ENCODE measurements around the gene RPUSD3. TPM values are rescaled to one million over a fixed set of nuclear protein-coding genes. Genes with fewer than 3 reads are reported as not detected.
"Not testable (repeated sequence)": the region's sequence is repeated elsewhere in the genome, so short reads cannot be mapped to it uniquely, and the experiment has no call there.

Gene RPUSD3
- total RNA-seq, 4 donors from 2014 or later = 44.4 to 57.1 (median 50.7) TPM

DNA sequence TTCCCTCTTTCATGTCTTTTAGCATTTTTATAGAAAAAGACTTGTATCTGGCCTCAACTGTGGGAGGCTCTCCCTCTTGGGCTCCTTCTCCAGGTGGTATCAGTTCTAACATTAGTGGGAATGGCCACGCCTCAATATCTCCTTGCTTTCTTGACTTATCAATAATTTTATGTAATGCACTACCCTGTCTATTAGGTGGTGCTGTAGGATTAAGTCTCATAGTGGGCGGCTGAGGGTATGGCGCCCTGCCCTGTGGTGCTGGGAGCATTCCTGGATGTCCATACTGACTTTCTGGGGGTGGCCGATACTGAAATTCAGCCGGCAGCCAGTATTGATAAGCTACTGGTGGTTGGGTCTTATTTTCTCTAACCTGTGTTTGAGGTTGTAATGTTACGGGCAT lies 8.7 kb upstream of the RPUSD3 start:
- 96% methylated on average over 6 of the region's 6 CpGs for WGBS, 2 donors
- intact Hi-C loops (cut with DNase I; ENCODE audit: low total_unique reads) = loop anchor here (10.0 kb wide), 1 partner anchor 62 kb away; the partner anchor contains the start of gene IL17RC
- DNase-seq (ENCODE audit: low spot score in 2 of 2) = no peak
- no peak for TF ChIP-seq POLR2A (IDR thresholded peaks at IDR 0.05)
- TF ChIP-seq, protein P1, sequence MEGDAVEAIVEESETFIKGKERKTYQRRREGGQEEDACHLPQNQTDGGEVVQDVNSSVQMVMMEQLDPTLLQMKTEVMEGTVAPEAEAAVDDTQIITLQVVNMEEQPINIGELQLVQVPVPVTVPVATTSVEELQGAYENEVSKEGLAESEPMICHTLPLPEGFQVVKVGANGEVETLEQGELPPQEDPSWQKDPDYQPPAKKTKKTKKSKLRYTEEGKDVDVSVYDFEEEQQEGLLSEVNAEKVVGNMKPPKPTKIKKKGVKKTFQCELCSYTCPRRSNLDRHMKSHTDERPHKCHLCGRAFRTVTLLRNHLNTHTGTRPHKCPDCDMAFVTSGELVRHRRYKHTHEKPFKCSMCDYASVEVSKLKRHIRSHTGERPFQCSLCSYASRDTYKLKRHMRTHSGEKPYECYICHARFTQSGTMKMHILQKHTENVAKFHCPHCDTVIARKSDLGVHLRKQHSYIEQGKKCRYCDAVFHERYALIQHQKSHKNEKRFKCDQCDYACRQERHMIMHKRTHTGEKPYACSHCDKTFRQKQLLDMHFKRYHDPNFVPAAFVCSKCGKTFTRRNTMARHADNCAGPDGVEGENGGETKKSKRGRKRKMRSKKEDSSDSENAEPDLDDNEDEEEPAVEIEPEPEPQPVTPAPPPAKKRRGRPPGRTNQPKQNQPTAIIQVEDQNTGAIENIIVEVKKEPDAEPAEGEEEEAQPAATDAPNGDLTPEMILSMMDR (IDR thresholded peaks at IDR 0.05) = no peak
- H3K4me3 ChIP-seq (ENCODE audit: low read depth, poor library complexity, severe bottlenecking) = no peak overlapping the region

DNA sequence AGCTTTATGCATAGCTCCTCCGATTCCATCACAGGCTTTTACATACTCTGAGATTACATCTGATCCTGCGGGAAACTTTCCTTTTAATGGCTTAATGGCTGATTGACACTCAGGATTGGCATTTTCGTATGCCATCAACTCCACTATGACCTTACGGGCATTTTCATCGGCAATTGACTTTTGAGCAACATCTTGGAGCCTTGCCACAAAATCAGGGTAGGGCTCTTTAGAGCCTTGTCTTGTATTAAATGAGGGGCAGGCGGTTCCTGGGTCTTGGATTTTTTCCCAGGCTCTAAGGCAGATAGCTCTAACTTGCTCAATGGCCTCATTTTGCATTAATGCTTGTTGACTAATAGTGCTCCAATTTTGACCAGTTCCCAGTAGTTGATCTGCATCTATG lies 8.1 kb upstream of the RPUSD3 start:
- not testable (repeated sequence) for H3K4me3 ChIP-seq (ENCODE audit: low read depth, poor library complexity, severe bottlenecking); DNase-seq (ENCODE audit: low spot score in 2 of 2)
- intact Hi-C loops (cut with DNase I; ENCODE audit: low total_unique reads) = loop anchor here (10.0 kb wide), 1 partner anchor 63 kb away; the partner anchor contains the start of gene IL17RC
- 20 to 28% methylated on average over 6 of the region's 6 CpGs for WGBS, 2 donors

DNA sequence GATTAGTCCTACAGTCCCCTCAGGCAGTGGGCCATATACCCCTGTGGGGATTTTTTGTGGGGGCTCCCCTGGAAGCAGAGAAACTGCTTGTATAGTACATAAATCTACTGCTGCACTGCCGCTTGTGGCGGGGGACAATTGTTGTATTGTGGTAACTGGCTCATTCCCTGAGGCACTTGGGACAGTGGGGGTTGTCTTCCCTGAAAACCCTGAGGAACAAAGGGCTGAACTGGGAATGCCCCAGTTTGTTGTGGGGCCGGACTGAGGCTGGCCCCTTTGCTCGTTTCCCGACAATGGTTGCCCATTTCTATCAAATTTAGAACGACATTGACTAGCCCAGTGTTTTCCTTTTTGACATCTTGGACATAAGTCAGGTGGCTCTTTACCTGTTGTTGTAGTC lies 7.6 kb upstream of the RPUSD3 start:
- WGBS, 2 donors = 70 to 73% methylated on average over 6 of the region's 6 CpGs

DNA sequence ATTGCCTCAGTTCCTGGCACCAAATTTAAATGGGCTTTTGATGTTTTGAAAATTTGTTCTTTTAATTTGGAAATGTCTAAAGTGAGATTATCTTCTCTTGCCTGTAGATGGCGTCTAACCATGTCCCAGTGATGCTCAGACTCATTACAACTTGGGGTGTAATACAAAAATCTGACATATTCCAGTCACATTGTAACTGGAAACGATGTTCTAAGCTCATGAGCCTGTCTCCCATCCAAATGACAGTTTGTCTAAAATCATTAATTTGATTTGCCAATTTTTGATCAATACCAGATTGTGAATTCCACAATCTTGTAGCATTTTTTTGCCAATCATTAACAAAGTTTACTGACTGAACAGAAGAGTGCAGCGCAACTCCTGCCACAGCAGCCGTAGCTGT lies 5.1 kb upstream of the RPUSD3 start:
- intact Hi-C loops (cut with DNase I; ENCODE audit: low total_unique reads); DNase-seq (ENCODE audit: low spot score in 2 of 2): not testable (repeated sequence)

More for the DNA sequence above, 7.6 kb upstream of the RPUSD3 start:
- H3K4me3 ChIP-seq (ENCODE audit: low read depth, poor library complexity, severe bottlenecking); DNase-seq (ENCODE audit: low spot score in 2 of 2): not testable (repeated sequence)
- intact Hi-C loops (cut with DNase I; ENCODE audit: low total_unique reads) = loop anchor here (10.0 kb wide), 1 partner anchor 63 kb away; the partner anchor contains the start of gene IL17RC

DNA sequence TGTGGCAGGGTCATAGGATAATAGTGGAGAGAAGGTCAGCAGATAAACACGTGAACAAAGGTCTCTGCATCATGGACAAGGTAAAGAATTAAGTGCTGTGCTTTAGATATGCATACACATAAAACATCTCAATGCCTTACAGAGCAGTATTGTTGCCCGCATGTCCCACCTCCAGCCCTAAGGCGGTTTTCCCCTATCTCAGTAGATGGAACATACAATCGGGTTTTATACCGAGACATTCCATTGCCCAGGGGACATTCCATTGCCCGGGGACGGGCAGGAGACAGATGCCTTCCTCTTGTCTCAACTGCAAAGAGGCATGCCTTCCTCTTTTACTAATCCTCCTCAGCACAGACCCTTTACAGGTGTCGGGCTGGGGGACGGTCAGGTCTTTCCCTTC lies 4.1 kb upstream of the RPUSD3 start:
- whole genome bisulfite sequencing, 2 donors = 51 to 54% methylated on average over 8 to 9 of the region's 9 CpGs
- intact Hi-C loops (cut with DNase I; ENCODE audit: low total_unique reads); H3K4me3 ChIP-seq (ENCODE audit: low read depth, poor library complexity, severe bottlenecking); DNase-seq (ENCODE audit: low spot score in 2 of 2): not testable (repeated sequence)

More for the DNA sequence above, 5.1 kb upstream of the RPUSD3 start:
- 27% methylated on average over 4 of the region's 4 CpGs for WGBS, 2 donors
- not testable (repeated sequence) for H3K4me3 ChIP-seq (ENCODE audit: low read depth, poor library complexity, severe bottlenecking)

DNA sequence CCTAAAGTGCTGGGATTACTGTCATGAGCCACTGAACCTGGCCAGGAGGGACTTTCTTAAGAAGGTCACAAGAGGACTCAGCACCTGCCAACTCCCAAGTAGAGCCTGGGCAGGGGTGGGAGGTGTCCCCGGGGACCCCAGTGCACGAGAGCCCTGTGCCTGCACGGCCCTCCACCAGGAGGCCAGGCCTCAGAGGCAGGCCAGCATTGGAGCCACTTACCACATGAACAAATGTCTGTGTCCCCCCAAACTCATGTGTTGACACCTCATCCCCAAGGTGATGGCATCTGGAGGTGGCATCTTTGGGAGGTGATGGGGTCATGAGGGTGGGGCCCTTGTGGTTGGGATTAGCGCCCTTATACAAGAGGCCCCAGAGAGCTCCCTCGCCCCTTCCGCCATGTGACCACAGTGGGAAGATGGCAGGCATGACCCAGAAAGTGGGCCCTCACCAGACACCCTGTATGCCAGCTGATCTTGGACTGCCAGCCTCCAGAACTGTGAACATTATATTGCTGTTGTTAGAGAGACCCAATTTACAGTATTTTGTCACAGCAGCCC lies 3.2 kb upstream of the RPUSD3 start:
- TF ChIP-seq, protein P1 (IDR thresholded peaks at IDR 0.05) = no peak
- TF ChIP-seq POLR2A (IDR thresholded peaks at IDR 0.05) = no peak
- intact Hi-C loops (cut with DNase I; ENCODE audit: low total_unique reads) = no loop called here
- H3K4me3 ChIP-seq (ENCODE audit: low read depth, poor library complexity, severe bottlenecking) = no peak overlapping the region
- DNase-seq (ENCODE audit: low spot score in 2 of 2) = no peak
- 92 to 100% methylated on average over 3 to 5 of the region's 6 CpGs for WGBS, 2 donors

DNA sequence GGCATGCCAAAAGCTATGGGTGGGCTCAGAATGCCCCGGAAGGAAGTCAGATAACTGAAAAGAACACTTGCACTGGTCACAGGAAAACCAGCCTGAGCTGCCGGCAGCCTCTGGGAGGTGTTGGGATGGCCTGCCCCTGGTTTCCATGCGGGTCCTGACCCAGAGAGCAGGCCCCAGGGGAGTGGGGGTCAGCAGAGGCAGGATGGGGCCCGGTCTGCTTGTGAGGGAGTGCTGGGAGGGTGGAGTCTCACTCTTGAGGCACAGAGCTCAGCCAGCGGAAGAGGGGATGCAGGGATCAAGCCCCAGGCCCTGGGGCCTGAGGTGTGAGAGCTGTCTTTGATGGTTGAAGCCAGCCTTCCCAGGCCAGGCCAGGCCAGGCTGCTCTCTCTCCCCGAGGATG lies 2.4 kb upstream of the RPUSD3 start:
- intact Hi-C loops (cut with DNase I; ENCODE audit: low total_unique reads) = no loop called here
- TF ChIP-seq POLR2A (IDR thresholded peaks at IDR 0.05) = no peak
- TF ChIP-seq, protein P1 (IDR thresholded peaks at IDR 0.05) = no peak
- no peak for DNase-seq (ENCODE audit: low spot score in 2 of 2)
- WGBS, 2 donors = 77 to 87% methylated on average over 6 of the region's 6 CpGs
- H3K4me3 ChIP-seq (ENCODE audit: low read depth, poor library complexity, severe bottlenecking) = no peak overlapping the region

DNA sequence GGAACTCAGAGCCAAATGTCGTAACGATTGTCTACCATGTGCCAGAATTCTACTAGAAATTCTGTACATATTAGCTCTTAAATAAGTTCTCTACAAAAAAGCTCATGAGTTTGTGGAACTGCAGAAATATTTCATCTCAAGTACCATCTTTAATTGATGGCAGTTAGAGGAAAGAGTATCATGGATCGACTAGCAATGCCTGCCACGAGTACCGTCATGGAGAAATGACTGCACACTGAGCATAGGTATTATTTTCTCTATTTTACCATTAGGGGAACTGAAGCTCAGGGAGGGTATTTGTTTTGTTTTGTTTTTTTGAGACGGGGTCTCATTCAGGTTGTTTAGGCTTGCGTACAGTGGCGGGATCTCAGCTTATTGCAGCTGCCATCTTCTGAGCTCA lies 2.8 kb downstream of the RPUSD3 start:
- DNase-seq (ENCODE audit: low spot score in 2 of 2) = no peak
- 81 to 92% methylated on average over 8 of the region's 8 CpGs for WGBS, 2 donors
- H3K4me3 ChIP-seq (ENCODE audit: low read depth, poor library complexity, severe bottlenecking) = no peak overlapping the region
- intact Hi-C loops (cut with DNase I; ENCODE audit: low total_unique reads) = no loop called here
- TF ChIP-seq, protein P1 (IDR thresholded peaks at IDR 0.05) = no peak
- no peak for TF ChIP-seq POLR2A (IDR thresholded peaks at IDR 0.05)

All from lower leg skin (tissue), 4 donors.